Measurements from ENCODE around the gene DISC1.
"Not testable (repeated sequence)": the region's sequence is repeated elsewhere in the genome, so short reads cannot be mapped to it uniquely, and the experiment has no call there.

Gene DISC1

GRCh38 chr1:231957359-231957758 lies 330.8 kb downstream of the DISC1 start:
- Histone ChIP-seq H3K4me1 (ENCODE audit: control insufficient read depth, insufficient read depth, low read length) (no peaks in the 10 kb centered on the region), H3K36me3 (ENCODE audit: control insufficient read depth in 2 of 2, insufficient read depth in 2 of 2, low read length in 2 of 2) (no peaks in the 10 kb centered on the region), H3K9ac (ENCODE audit: low read length in 2 of 2) (no peak overlapping the region), H3K27ac (ENCODE audit: low read length) (no peak overlapping the region), H3K4me3 (ENCODE audit: low read length in 2 of 2) (no peak overlapping the region), H3K9me3 (ENCODE audit: control insufficient read depth in 2 of 2, low read length in 2 of 2) (peaks cover 0 to 5% of the 10 kb centered on the region in 2 donors), H3K27me3 (ENCODE audit: control insufficient read depth in 1 of 2, insufficient read depth in 2 of 2, low read length in 2 of 2) (no peaks in the 10 kb centered on the region)

DNA sequence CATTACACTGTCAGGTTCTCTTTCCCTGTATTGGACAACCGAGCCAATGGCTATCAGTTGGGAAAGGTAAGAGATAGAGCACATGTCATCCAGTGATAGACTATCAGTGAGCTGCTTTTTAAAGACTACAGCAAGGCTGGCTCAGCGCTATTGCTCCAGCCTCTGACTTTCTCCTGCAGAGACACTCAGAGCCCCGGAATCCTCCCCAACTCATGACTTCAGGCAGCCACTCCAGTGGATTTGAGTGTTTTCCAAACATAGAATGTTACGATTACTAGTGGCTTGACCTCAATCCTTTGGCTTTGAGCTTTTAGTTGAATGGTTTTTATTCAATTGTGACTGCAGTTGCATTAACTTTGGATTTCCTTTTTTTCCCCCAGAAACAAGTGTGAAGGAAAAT lies 331.9 kb downstream of the DISC1 start:
- no peak overlapping the region for H3K4me3 ChIP-seq (ENCODE audit: low read length in 2 of 2)
- no peak overlapping the region for H3K9ac ChIP-seq (ENCODE audit: low read length in 2 of 2)
- H3K4me1 ChIP-seq (ENCODE audit: control insufficient read depth, insufficient read depth, low read length): no peaks in the 10 kb centered on the region
- H3K9me3 ChIP-seq (ENCODE audit: control insufficient read depth in 2 of 2, low read length in 2 of 2): peaks cover 0 to 5% of the 10 kb centered on the region in 2 donors
- H3K27ac ChIP-seq (ENCODE audit: low read length): no peak overlapping the region
- no peaks in the 10 kb centered on the region for H3K27me3 ChIP-seq (ENCODE audit: control insufficient read depth in 1 of 2, insufficient read depth in 2 of 2, low read length in 2 of 2)
- no peaks in the 10 kb centered on the region for H3K36me3 ChIP-seq (ENCODE audit: control insufficient read depth in 2 of 2, insufficient read depth in 2 of 2, low read length in 2 of 2)

GRCh38 chr1:231959225-231959884 lies 332.8 kb downstream of the DISC1 start:
- Histone ChIP-seq H3K27me3 (ENCODE audit: control insufficient read depth in 1 of 2, insufficient read depth in 2 of 2, low read length in 2 of 2) (no peaks in the 10 kb centered on the region), H3K4me3 (ENCODE audit: low read length in 2 of 2) (no peak overlapping the region), H3K36me3 (ENCODE audit: control insufficient read depth in 2 of 2, insufficient read depth in 2 of 2, low read length in 2 of 2) (no peaks in the 10 kb centered on the region), H3K4me1 (ENCODE audit: control insufficient read depth, insufficient read depth, low read length) (no peaks in the 10 kb centered on the region), H3K27ac (ENCODE audit: low read length) (no peak overlapping the region), H3K9ac (ENCODE audit: low read length in 2 of 2) (no peak overlapping the region), H3K9me3 (ENCODE audit: control insufficient read depth in 2 of 2, low read length in 2 of 2) (peaks cover 0 to 5% of the 10 kb centered on the region in 2 donors)

- not testable (repeated sequence) for H3K4me1 ChIP-seq (ENCODE audit: control insufficient read depth, insufficient read depth, low read length); H3K9ac ChIP-seq (ENCODE audit: low read length in 2 of 2); H3K9me3 ChIP-seq (ENCODE audit: control insufficient read depth in 2 of 2, low read length in 2 of 2); H3K36me3 ChIP-seq (ENCODE audit: control insufficient read depth in 2 of 2, insufficient read depth in 2 of 2, low read length in 2 of 2); H3K27ac ChIP-seq (ENCODE audit: low read length); H3K4me3 ChIP-seq (ENCODE audit: low read length in 2 of 2); H3K27me3 ChIP-seq (ENCODE audit: control insufficient read depth in 1 of 2, insufficient read depth in 2 of 2, low read length in 2 of 2)
Measured at GRCh38 chr1:231961801-231962200, 335.2 kb downstream of the DISC1 start.

GRCh38 chr1:231962636-231963035 lies 336.0 kb downstream of the DISC1 start:
- H3K9ac ChIP-seq (ENCODE audit: low read length in 2 of 2): no peak overlapping the region
- no peak overlapping the region for H3K27ac ChIP-seq (ENCODE audit: low read length)
- no peaks in the 10 kb centered on the region for H3K27me3 ChIP-seq (ENCODE audit: control insufficient read depth in 1 of 2, insufficient read depth in 2 of 2, low read length in 2 of 2)
- H3K4me3 ChIP-seq (ENCODE audit: low read length in 2 of 2): no peak overlapping the region
- H3K4me1 ChIP-seq (ENCODE audit: control insufficient read depth, insufficient read depth, low read length): no peaks in the 10 kb centered on the region
- H3K36me3 ChIP-seq (ENCODE audit: control insufficient read depth in 2 of 2, insufficient read depth in 2 of 2, low read length in 2 of 2): no peaks in the 10 kb centered on the region
- no peaks in the 10 kb centered on the region for H3K9me3 ChIP-seq (ENCODE audit: control insufficient read depth in 2 of 2, low read length in 2 of 2)

DNA sequence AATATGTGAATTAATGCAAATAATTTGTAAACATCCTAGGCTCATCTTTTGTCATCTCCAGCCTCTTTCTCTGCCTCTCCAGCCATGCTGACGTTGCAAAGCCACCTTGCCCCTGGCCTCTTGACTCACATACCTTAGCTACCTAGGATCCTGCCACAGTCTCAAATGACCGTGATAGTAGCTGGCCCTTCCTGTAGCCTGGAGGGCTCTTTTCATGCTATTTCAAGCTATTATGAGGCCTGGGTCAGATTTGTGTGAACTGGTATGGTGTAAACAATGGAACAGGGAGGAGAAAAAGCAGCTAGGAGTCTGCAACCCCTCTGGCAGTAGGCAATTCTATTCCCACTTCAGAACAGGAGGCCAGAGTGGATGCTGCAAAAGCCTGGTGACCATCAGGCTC lies 337.7 kb downstream of the DISC1 start:
- Histone ChIP-seq H3K9me3 (ENCODE audit: control insufficient read depth in 2 of 2, low read length in 2 of 2) (no peaks in the 10 kb centered on the region), H3K27ac (ENCODE audit: low read length) (no peak overlapping the region), H3K36me3 (ENCODE audit: control insufficient read depth in 2 of 2, insufficient read depth in 2 of 2, low read length in 2 of 2) (no peaks in the 10 kb centered on the region), H3K4me1 (ENCODE audit: control insufficient read depth, insufficient read depth, low read length) (no peaks in the 10 kb centered on the region), H3K27me3 (ENCODE audit: control insufficient read depth in 1 of 2, insufficient read depth in 2 of 2, low read length in 2 of 2) (no peaks in the 10 kb centered on the region), H3K9ac (ENCODE audit: low read length in 2 of 2) (no peak overlapping the region), H3K4me3 (ENCODE audit: low read length in 2 of 2) (no peak overlapping the region)

GRCh38 chr1:231964961-231965360 lies 338.4 kb downstream of the DISC1 start:
- Histone ChIP-seq H3K9ac (ENCODE audit: low read length in 2 of 2) (no peak overlapping the region), H3K36me3 (ENCODE audit: control insufficient read depth in 2 of 2, insufficient read depth in 2 of 2, low read length in 2 of 2) (no peaks in the 10 kb centered on the region), H3K9me3 (ENCODE audit: control insufficient read depth in 2 of 2, low read length in 2 of 2) (no peaks in the 10 kb centered on the region), H3K4me3 (ENCODE audit: low read length in 2 of 2) (no peak overlapping the region), H3K27ac (ENCODE audit: low read length) (no peak overlapping the region), H3K4me1 (ENCODE audit: control insufficient read depth, insufficient read depth, low read length) (no peaks in the 10 kb centered on the region), H3K27me3 (ENCODE audit: control insufficient read depth in 1 of 2, insufficient read depth in 2 of 2, low read length in 2 of 2) (no peaks in the 10 kb centered on the region)

DNA sequence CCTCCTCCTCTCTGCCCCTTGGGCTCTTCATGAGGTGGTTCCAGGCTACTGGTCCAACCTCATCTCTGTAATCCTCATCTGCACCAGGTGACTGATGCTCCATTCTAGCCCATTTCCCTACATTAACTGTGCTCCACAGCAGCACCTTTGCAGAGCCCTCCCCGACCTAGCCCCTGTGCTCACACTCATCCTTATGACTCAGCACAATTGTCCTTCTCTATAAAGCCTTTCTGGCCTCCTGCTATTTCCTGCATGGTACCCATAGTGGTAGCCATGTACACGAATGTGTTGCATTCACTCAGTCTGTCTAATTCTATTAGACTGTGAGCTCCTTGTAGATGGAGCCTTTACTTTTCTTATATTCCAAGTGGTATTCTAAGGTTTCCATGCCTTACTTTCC lies 339.0 kb downstream of the DISC1 start:
- Histone ChIP-seq H3K9ac (ENCODE audit: low read length in 2 of 2) (no peak overlapping the region), H3K27me3 (ENCODE audit: control insufficient read depth in 1 of 2, insufficient read depth in 2 of 2, low read length in 2 of 2) (no peaks in the 10 kb centered on the region), H3K27ac (ENCODE audit: low read length) (no peak overlapping the region), H3K36me3 (ENCODE audit: control insufficient read depth in 2 of 2, insufficient read depth in 2 of 2, low read length in 2 of 2) (no peaks in the 10 kb centered on the region), H3K4me3 (ENCODE audit: low read length in 2 of 2) (no peak overlapping the region), H3K9me3 (ENCODE audit: control insufficient read depth in 2 of 2, low read length in 2 of 2) (no peaks in the 10 kb centered on the region), H3K4me1 (ENCODE audit: control insufficient read depth, insufficient read depth, low read length) (no peaks in the 10 kb centered on the region)

DNA sequence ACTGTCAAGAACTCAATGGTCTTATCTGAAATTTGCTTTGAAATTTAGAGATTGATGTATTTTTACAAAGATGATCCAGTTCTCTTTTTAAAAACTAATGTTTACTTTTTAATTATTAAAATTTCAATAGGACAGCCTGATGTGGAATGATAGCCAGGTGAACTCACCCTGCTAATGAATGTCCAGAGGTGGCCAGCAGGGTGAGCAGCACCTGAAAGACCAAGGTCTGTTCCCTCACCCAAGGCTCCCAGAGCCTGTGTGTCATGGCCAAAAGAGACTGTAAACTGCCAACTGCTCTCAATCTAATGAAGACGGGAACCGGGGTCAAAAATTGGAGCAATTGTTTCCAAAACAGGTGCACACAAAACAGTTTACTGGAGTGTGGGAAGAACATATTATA lies 340.4 kb downstream of the DISC1 start:
- no peaks in the 10 kb centered on the region for H3K9me3 ChIP-seq (ENCODE audit: control insufficient read depth in 2 of 2, low read length in 2 of 2)
- H3K27me3 ChIP-seq (ENCODE audit: control insufficient read depth in 1 of 2, insufficient read depth in 2 of 2, low read length in 2 of 2): no peaks in the 10 kb centered on the region
- H3K36me3 ChIP-seq (ENCODE audit: control insufficient read depth in 2 of 2, insufficient read depth in 2 of 2, low read length in 2 of 2): no peaks in the 10 kb centered on the region
- H3K4me1 ChIP-seq (ENCODE audit: control insufficient read depth, insufficient read depth, low read length): no peaks in the 10 kb centered on the region
- H3K9ac ChIP-seq (ENCODE audit: low read length in 2 of 2): no peak overlapping the region
- no peak overlapping the region for H3K27ac ChIP-seq (ENCODE audit: low read length)
- no peak overlapping the region for H3K4me3 ChIP-seq (ENCODE audit: low read length in 2 of 2)

DNA sequence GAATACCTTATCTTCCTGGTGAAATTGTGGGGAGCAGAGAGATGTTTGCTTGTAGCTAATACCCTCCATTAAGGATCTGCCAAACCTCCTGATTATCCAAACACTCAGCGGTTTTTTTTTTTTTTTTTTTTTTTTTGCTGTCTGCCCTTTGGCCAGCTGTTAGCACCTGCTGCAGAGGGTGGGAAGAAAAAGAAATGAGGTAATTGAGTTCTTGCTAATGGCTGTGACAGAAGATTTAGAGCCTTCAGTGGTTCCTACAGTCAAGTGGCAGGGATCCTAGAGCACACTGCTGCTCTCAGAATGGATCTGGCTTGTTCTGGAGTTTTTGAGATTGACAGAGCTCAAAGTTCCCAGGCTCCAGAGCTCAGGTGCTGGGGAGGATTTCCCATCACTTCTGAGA lies 342.5 kb downstream of the DISC1 start:
- no peak overlapping the region for H3K4me3 ChIP-seq (ENCODE audit: low read length in 2 of 2)
- H3K36me3 ChIP-seq (ENCODE audit: control insufficient read depth in 2 of 2, insufficient read depth in 2 of 2, low read length in 2 of 2): no peaks in the 10 kb centered on the region
- H3K4me1 ChIP-seq (ENCODE audit: control insufficient read depth, insufficient read depth, low read length): no peaks in the 10 kb centered on the region
- H3K27ac ChIP-seq (ENCODE audit: low read length): no peak overlapping the region
- no peak overlapping the region for H3K9ac ChIP-seq (ENCODE audit: low read length in 2 of 2)
- no peaks in the 10 kb centered on the region for H3K27me3 ChIP-seq (ENCODE audit: control insufficient read depth in 1 of 2, insufficient read depth in 2 of 2, low read length in 2 of 2)
- H3K9me3 ChIP-seq (ENCODE audit: control insufficient read depth in 2 of 2, low read length in 2 of 2): no peaks in the 10 kb centered on the region

DNA sequence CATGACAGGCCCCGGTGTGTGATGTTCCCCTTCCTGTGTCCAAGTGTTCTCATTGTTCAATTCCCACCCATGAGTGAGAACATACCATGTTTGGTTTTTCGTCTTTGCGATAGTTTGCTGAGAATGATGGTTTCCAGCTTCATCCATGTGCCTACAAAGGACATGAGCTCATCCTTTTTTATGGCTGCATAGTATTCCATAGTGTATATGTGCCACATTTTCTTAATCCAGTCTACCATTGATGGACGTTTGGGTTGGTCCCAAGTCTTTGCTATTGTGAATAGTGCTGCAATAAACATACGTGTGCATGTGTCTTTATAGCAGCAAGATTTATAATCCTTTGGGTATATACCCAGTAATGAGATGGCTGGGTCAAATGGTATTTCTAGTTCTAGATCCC lies 343.2 kb downstream of the DISC1 start:
- H3K4me3 ChIP-seq (ENCODE audit: low read length in 2 of 2); H3K9me3 ChIP-seq (ENCODE audit: control insufficient read depth in 2 of 2, low read length in 2 of 2); H3K36me3 ChIP-seq (ENCODE audit: control insufficient read depth in 2 of 2, insufficient read depth in 2 of 2, low read length in 2 of 2): not testable (repeated sequence)

More for the DNA sequence above, 343.2 kb downstream of the DISC1 start:
- not testable (repeated sequence) for H3K27me3 ChIP-seq (ENCODE audit: control insufficient read depth in 1 of 2, insufficient read depth in 2 of 2, low read length in 2 of 2); H3K9ac ChIP-seq (ENCODE audit: low read length in 2 of 2); H3K4me1 ChIP-seq (ENCODE audit: control insufficient read depth, insufficient read depth, low read length); H3K27ac ChIP-seq (ENCODE audit: low read length)

Measured in stomach smooth muscle (tissue), 2 donors.